ENCODE data around the gene SRGAP2C.
"Not testable (repeated sequence)": the region's sequence is repeated elsewhere in the genome, so short reads cannot be mapped to it uniquely, and the experiment has no call there.

SRGAP2C gene

GRCh38 chr1:121221770-121222169 lies 37.0 kb downstream of the SRGAP2C start:
- DNase-seq (ENCODE audit: extremely low spot score, insufficient read length, low read depth); FAIRE-seq: not testable (repeated sequence)

GRCh38 chr1:121224714-121225113 lies 39.9 kb downstream of the SRGAP2C start:
- FAIRE-seq; DNase-seq (ENCODE audit: extremely low spot score, insufficient read length, low read depth): not testable (repeated sequence)

GRCh38 chr1:121226295-121226904 lies 41.6 kb downstream of the SRGAP2C start:
- not testable (repeated sequence) for DNase-seq (ENCODE audit: extremely low spot score, insufficient read length, low read depth); FAIRE-seq

- DNase-seq (ENCODE audit: extremely low spot score, insufficient read length, low read depth); FAIRE-seq: not testable (repeated sequence)
These were observed 42.1 kb downstream of the SRGAP2C start for GRCh38 chr1:121226925-121227324.

GRCh38 chr1:121227544-121228330 lies 43.0 kb downstream of the SRGAP2C start:
- FAIRE-seq; DNase-seq (ENCODE audit: extremely low spot score, insufficient read length, low read depth): not testable (repeated sequence)

GRCh38 chr1:121230636-121231035 lies 45.9 kb downstream of the SRGAP2C start:
- DNase-seq (ENCODE audit: extremely low spot score, insufficient read length, low read depth); FAIRE-seq: not testable (repeated sequence)

GRCh38 chr1:121232445-121233125 lies 47.8 kb downstream of the SRGAP2C start:
- not testable (repeated sequence) for DNase-seq (ENCODE audit: extremely low spot score, insufficient read length, low read depth); FAIRE-seq

GRCh38 chr1:121234090-121234759 lies 49.5 kb downstream of the SRGAP2C start:
- DNase-seq (ENCODE audit: extremely low spot score, insufficient read length, low read depth); FAIRE-seq: not testable (repeated sequence)

- DNase-seq (ENCODE audit: extremely low spot score, insufficient read length, low read depth); FAIRE-seq: not testable (repeated sequence)
These were observed 53.6 kb downstream of the SRGAP2C start for GRCh38 chr1:121238384-121238783.

- not testable (repeated sequence) for FAIRE-seq
These were observed 59.1 kb downstream of the SRGAP2C start for GRCh38 chr1:121243913-121244312.

GRCh38 chr1:121246399-121246798 lies 61.6 kb downstream of the SRGAP2C start:
- not testable (repeated sequence) for DNase-seq (ENCODE audit: extremely low spot score, insufficient read length, low read depth); FAIRE-seq

More at GRCh38 chr1:121243913-121244312, 59.1 kb downstream of the SRGAP2C start:
- not testable (repeated sequence) for DNase-seq (ENCODE audit: extremely low spot score, insufficient read length, low read depth)

GRCh38 chr1:121252656-121253055 lies 67.9 kb downstream of the SRGAP2C start:
- not testable (repeated sequence) for DNase-seq (ENCODE audit: extremely low spot score, insufficient read length, low read depth); FAIRE-seq

GRCh38 chr1:121254618-121255017 lies 69.8 kb downstream of the SRGAP2C start:
- DNase-seq (ENCODE audit: extremely low spot score, insufficient read length, low read depth); FAIRE-seq: not testable (repeated sequence)

- FAIRE-seq; DNase-seq (ENCODE audit: extremely low spot score, insufficient read length, low read depth): not testable (repeated sequence)
These were observed 72.9 kb downstream of the SRGAP2C start for GRCh38 chr1:121257632-121258031.

- not testable (repeated sequence) for FAIRE-seq; DNase-seq (ENCODE audit: extremely low spot score, insufficient read length, low read depth)
These were observed 73.4 kb downstream of the SRGAP2C start for GRCh38 chr1:121258134-121258533.

GRCh38 chr1:121260205-121260604 lies 75.4 kb downstream of the SRGAP2C start:
- not testable (repeated sequence) for FAIRE-seq; DNase-seq (ENCODE audit: extremely low spot score, insufficient read length, low read depth)

- not testable (repeated sequence) for DNase-seq (ENCODE audit: extremely low spot score, insufficient read length, low read depth); FAIRE-seq
These were observed 77.4 kb downstream of the SRGAP2C start for GRCh38 chr1:121262163-121262562.

- peak; percentile 39 for FAIRE-seq
- DNase-seq (ENCODE audit: extremely low spot score, insufficient read length, low read depth), result not testable (repeated sequence)
These were observed 79.0 kb downstream of the SRGAP2C start for GRCh38 chr1:121263789-121264244.

- DNase-seq (ENCODE audit: extremely low spot score, insufficient read length, low read depth); FAIRE-seq: not testable (repeated sequence)
These were observed 82.3 kb downstream of the SRGAP2C start for GRCh38 chr1:121267072-121267471.
